BLaER1 treated with 17β-estradiol and CSF1 and Interleukin-3, amounts not matched to agents 10 nM and 100 nM (cell line): ENCODE measurements around the gene WDR72.

ENCODE experiments used
- H3K27ac ChIP-seq, 11 experiments: shearing (Covaris generic); formaldehyde crosslinking; 2 replicates each; pipeline ENCODE4 v1.8.1; 2022
- H3K27me3 ChIP-seq, 11 experiments: shearing (Covaris generic); formaldehyde crosslinking; 2 replicates each; pipeline ENCODE4 v1.8.1; 2022
- H3K36me3 ChIP-seq, 11 experiments: shearing (Covaris generic); formaldehyde crosslinking; 2 replicates each; pipeline ENCODE4 v1.8.1; 2022
- H3K4me1 ChIP-seq, 10 experiments: shearing (Covaris generic); formaldehyde crosslinking; 2 replicates each; pipeline ENCODE4 v1.8.1; 2022
- H3K4me2 ChIP-seq, 11 experiments: shearing (Covaris generic); formaldehyde crosslinking; 2 replicates each; pipeline ENCODE4 v1.8.1; 2022
- H3K4me3 ChIP-seq, 10 experiments: shearing (Covaris generic); formaldehyde crosslinking; 2 replicates each; pipeline ENCODE4 v1.8.1; 2022
- H3K9ac ChIP-seq, 11 experiments: shearing (Covaris generic); formaldehyde crosslinking; 2 replicates each; pipeline ENCODE4 v1.8.1; 2022
- H3K9me3 ChIP-seq, 11 experiments: shearing (Covaris generic); formaldehyde crosslinking; replicated peaks in 1 of 11; 2 replicates each; pipeline ENCODE4 v1.8.1; 2022
- H4K20me1 ChIP-seq, 11 experiments: shearing (Covaris generic); formaldehyde crosslinking; 2 replicates each; pipeline ENCODE4 v1.8.1; 2022
- Cebpa-rat ChIP-seq, 11 experiments: shearing (Covaris generic); IDR thresholded peaks; 2 replicates each; pipeline ENCODE4 v1.8.1; 2022

WDR72 gene

DNA sequence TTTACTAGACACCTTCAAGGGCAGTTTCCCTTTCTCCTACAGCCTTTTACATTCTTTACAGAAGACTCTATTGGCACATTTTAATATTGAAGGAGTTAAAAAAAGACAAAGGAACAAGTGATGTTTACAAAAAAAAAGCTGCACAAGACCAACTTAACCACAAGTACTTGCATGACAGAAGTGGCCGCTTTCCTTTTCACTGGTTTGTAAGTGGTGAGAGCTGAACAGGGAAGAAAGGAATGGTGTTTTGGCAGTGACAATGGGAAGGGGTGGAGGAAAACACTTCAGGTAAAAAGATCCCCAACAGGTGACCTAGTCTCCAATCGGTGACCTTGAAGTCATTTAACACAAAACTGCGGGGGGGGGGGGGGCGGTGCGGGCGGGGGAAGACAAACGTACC, 1.1 kb downstream of the WDR72 start:
- no peaks in the 10 kb centered on the region for H4K20me1 ChIP-seq
- no peak overlapping the region for H3K9ac ChIP-seq
- H3K4me1 ChIP-seq, result no peaks in the 10 kb centered on the region
- TF ChIP-seq Cebpa-rat (IDR thresholded peaks at IDR 0.05), result no peak
- no peaks in the 10 kb centered on the region for H3K27me3 ChIP-seq
- no peak overlapping the region for H3K4me3 ChIP-seq
- no peaks in the 10 kb centered on the region for H3K36me3 ChIP-seq
- H3K9me3 ChIP-seq, result peaks cover 0 to 4% (median 0%) of the 10 kb centered on the region in 11 experiments; a peak in 2 of 22 replicates
- H3K27ac ChIP-seq, result no peak overlapping the region
- no peak overlapping the region for H3K4me2 ChIP-seq

DNA sequence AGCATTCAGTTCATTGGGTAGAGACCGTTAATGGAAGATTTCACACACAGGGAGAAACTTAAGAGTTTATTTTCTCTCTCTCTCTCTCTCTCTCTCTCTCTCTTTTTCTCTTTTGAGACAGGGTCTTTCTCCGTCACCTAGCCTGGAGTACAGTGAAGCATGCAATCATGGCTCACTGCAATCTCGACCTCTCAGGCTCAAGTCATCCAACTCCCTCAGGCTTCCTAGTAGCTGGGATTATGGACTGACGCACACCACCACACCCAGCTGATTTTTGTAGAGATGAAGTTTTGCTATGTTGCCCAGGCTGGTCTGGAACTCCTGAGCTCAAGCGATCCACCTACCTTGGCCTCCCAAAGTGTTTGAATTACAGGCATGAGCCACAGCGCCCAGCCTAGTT, 1.6 kb downstream of the WDR72 start:
- H3K4me1 ChIP-seq, result no peaks in the 10 kb centered on the region
- H3K36me3 ChIP-seq, result no peaks in the 10 kb centered on the region
- peaks cover 0 to 4% (median 0%) of the 10 kb centered on the region in 11 experiments; a peak in 2 of 22 replicates for H3K9me3 ChIP-seq
- H3K27me3 ChIP-seq, result no peaks in the 10 kb centered on the region
- no peak for TF ChIP-seq Cebpa-rat (IDR thresholded peaks at IDR 0.05)
- no peak overlapping the region for H3K4me3 ChIP-seq
- H3K9ac ChIP-seq, result no peak overlapping the region
- H3K4me2 ChIP-seq, result no peak overlapping the region
- H3K27ac ChIP-seq, result no peak overlapping the region
- H4K20me1 ChIP-seq, result no peaks in the 10 kb centered on the region

- no peak for TF ChIP-seq Cebpa-rat (IDR thresholded peaks at IDR 0.05)
- Histone ChIP-seq H3K9me3 (no peaks in the 10 kb centered on the region), H4K20me1 (no peaks in the 10 kb centered on the region), H3K9ac (no peak overlapping the region), H3K36me3 (no peaks in the 10 kb centered on the region), H3K27ac (no peak overlapping the region), H3K4me2 (no peak overlapping the region), H3K4me1 (0 out of 20 replicates have a peak, but pooled peaks cover 0 to 4% (median 0%) of the 10 kb centered on the region in 10 experiments), H3K4me3 (no peak overlapping the region), H3K27me3 (no peaks in the 10 kb centered on the region)
Measured at GRCh38 chr15:53753813-53754212, 5.7 kb downstream of the WDR72 start.

- no peak overlapping the region for H3K4me3 ChIP-seq
- TF ChIP-seq Cebpa-rat (IDR thresholded peaks at IDR 0.05), result no peak
- no peak overlapping the region for H3K4me2 ChIP-seq
- 0 out of 20 replicates have a peak, but pooled peaks cover 0 to 4% (median 0%) of the 10 kb centered on the region in 10 experiments for H3K4me1 ChIP-seq
- no peaks in the 10 kb centered on the region for H4K20me1 ChIP-seq
- no peak overlapping the region for H3K27ac ChIP-seq
- H3K9ac ChIP-seq, result no peak overlapping the region
- no peaks in the 10 kb centered on the region for H3K27me3 ChIP-seq
- no peaks in the 10 kb centered on the region for H3K36me3 ChIP-seq
- no peaks in the 10 kb centered on the region for H3K9me3 ChIP-seq
Measured at GRCh38 chr15:53752406-53752805, 7.1 kb downstream of the WDR72 start.

DNA sequence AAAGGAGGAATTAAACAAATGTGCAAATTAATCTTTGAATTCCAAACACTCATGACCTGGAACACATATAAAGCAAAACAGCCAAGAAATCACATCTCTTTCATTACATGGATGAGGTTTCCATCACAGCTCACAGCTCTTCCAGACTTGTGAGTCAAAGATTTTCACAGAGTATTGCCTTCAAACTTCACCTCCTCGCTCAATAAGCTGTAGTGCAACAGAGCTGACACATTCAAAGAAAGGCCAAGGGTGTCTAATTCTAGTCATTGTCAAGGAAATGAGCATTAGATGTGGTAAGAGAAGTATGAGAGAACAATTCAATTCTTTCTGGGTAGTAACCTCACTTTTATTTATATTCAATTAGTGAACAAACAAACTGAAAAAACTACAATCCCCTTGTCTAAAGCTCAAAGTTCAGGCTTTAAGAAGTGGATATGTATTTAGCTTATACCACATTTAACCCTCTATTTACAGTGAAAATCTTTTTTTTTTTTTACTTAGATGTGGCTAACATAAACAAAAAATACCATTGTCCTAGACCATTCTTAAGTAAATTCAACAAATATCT, 11.9 kb downstream of the WDR72 start:
- H3K9me3 ChIP-seq, result no peaks in the 10 kb centered on the region
- H3K27me3 ChIP-seq, result no peaks in the 10 kb centered on the region
- no peaks in the 10 kb centered on the region for H4K20me1 ChIP-seq
- peaks cover 0 to 10% (median 0%) of the 10 kb centered on the region in 10 experiments; a peak in 3 of 20 replicates for H3K4me1 ChIP-seq
- H3K36me3 ChIP-seq, result no peaks in the 10 kb centered on the region
- H3K27ac ChIP-seq, result no peak overlapping the region
- no peak overlapping the region for H3K9ac ChIP-seq
- no peak overlapping the region for H3K4me3 ChIP-seq
- H3K4me2 ChIP-seq, result no peak overlapping the region
- no peak for TF ChIP-seq Cebpa-rat (IDR thresholded peaks at IDR 0.05)

DNA sequence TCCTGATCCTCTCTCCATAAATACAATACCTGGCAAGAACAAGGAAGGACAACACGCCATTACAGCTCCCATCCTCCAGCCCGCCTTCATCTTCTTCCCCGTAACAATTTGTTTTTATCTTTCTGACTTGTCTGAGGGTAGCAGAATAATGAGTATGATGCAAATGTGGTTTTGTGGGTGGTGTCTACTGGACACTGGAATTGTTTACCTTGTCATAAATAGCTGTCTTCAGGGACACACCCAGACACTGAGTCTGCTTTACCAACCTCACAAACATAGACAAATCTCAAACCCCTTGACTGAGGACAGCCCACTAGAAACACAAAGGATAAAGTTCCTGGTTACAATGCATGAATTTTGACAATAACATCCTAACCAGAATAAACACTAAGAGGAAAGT, 13.4 kb downstream of the WDR72 start:
- peak overlapping the region in 1 of 11 experiments; percentile 28; a peak in 1 of 22 replicates for H3K4me2 ChIP-seq
- H3K27ac ChIP-seq, result no peak overlapping the region
- no peak for TF ChIP-seq Cebpa-rat (IDR thresholded peaks at IDR 0.05)
- H3K9me3 ChIP-seq, result no peaks in the 10 kb centered on the region
- H3K4me3 ChIP-seq, result no peak overlapping the region
- peaks cover 0 to 7% (median 0%) of the 10 kb centered on the region in 10 experiments; a peak in 3 of 20 replicates for H3K4me1 ChIP-seq
- H3K9ac ChIP-seq, result no peak overlapping the region
- H3K36me3 ChIP-seq, result no peaks in the 10 kb centered on the region
- no peaks in the 10 kb centered on the region for H4K20me1 ChIP-seq
- H3K27me3 ChIP-seq, result no peaks in the 10 kb centered on the region

GRCh38 chr15:53739651-53740050, 19.8 kb downstream of the WDR72 start:
- Histone ChIP-seq H3K27ac (no peak overlapping the region), H3K27me3 (no peaks in the 10 kb centered on the region)

DNA sequence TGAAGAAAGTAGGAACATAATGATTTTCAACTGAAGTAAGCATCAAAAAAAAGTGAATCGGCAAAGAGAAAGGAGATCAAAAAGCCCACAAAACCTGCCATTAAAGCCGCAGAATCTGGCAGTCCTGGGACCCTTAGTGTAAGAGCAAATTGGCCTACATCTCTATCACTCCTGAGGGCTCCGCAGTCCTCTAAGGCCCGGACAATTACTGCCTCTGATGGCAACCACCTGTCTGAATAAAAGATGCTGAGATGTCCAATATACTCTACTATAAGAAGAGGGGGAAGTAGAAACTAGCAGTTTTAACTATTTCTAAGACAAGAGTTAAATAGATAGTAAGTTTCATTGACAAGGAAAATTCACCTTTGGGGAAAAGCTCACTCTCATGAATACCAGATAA, 20.3 kb downstream of the WDR72 start:
- no peak overlapping the region for H3K27ac ChIP-seq
- no peak for TF ChIP-seq Cebpa-rat (IDR thresholded peaks at IDR 0.05)
- H3K4me1 ChIP-seq, result peaks cover 0 to 4% (median 0%) of the 10 kb centered on the region in 10 experiments; a peak in 1 of 20 replicates
- H3K4me2 ChIP-seq, result no peak overlapping the region
- no peaks in the 10 kb centered on the region for H3K36me3 ChIP-seq
- no peaks in the 10 kb centered on the region for H3K27me3 ChIP-seq
- no peaks in the 10 kb centered on the region for H3K9me3 ChIP-seq
- no peaks in the 10 kb centered on the region for H4K20me1 ChIP-seq
- no peak overlapping the region for H3K4me3 ChIP-seq
- H3K9ac ChIP-seq, result no peak overlapping the region

More at GRCh38 chr15:53739651-53740050, 19.8 kb downstream of the WDR72 start:
- no peaks in the 10 kb centered on the region for H3K9me3 ChIP-seq
- H3K36me3 ChIP-seq, result no peaks in the 10 kb centered on the region
- H3K4me1 ChIP-seq, result no peaks in the 10 kb centered on the region
- no peaks in the 10 kb centered on the region for H4K20me1 ChIP-seq
- no peak overlapping the region for H3K4me2 ChIP-seq
- H3K4me3 ChIP-seq, result no peak overlapping the region
- no peak for TF ChIP-seq Cebpa-rat (IDR thresholded peaks at IDR 0.05)
- H3K9ac ChIP-seq, result no peak overlapping the region

DNA sequence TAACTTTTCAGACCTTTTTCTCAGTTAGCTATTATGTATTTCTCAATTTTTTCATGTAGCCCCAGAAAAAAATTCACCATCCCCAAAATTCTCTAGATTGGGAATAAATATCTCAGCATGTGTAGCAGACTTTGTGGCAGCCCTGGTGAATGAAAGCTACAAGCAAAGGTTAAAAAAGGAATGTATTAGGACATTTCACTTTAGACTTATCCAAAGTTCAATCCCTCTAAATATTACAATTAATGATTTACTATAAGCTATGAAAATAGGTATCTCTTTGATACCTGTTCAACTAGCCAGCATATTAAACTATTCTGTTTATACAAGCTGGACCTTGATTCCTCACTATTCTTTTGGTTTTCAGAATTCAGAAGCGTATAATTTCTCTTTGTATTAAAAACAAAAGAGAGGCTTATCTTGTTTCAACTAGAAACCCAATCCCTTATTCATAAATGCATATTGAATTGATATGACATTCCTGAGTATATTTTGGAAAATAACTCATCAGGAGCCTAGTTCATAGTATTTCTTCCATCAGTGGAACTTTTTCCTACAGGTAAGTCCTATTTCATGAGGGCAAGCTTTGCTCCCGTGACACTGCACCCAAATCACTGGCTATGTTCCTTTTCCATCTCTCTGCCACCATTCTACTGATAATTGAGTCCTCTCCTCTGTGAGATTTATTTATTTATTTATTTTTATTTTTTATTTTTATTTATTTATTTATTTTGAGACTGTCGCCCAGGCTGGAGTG, 38.0 kb downstream of the WDR72 start:
- Histone ChIP-seq H3K27me3 (no peaks in the 10 kb centered on the region), H3K4me3 (no peak overlapping the region), H3K4me1 (no peaks in the 10 kb centered on the region), H3K4me2 (no peak overlapping the region), H3K36me3 (no peaks in the 10 kb centered on the region), H3K9ac (no peak overlapping the region), H4K20me1 (no peaks in the 10 kb centered on the region), H3K9me3 (no peaks in the 10 kb centered on the region), H3K27ac (no peak overlapping the region)
- TF ChIP-seq Cebpa-rat (IDR thresholded peaks at IDR 0.05), result no peak
